ENCODE measurements around the gene PITPNC1. TPM values are rescaled to one million over a fixed set of nuclear protein-coding genes. Genes with fewer than 3 reads are reported as not detected.

PITPNC1 gene
- polyA plus RNA-seq, 1 of the 3 experiments (the other 2 are of a cell fraction) = 18.4 TPM

GRCh38 chr17:67687511-67687910 lies 310.4 kb downstream of the PITPNC1 start:
- CTCF ChIA-PET = interaction anchor here (0.6 to 16.1 kb wide), 10 partner anchors 12 to 349 kb away, joined by 3 to 241 read pairs (median 6); partner anchors contain the start of genes PITPNC1 and PSMD12

More at GRCh38 chr17:67687511-67687910, 310.4 kb downstream of the PITPNC1 start:
- Histone ChIP-seq H3K79me2 (ENCODE audit: insufficient read depth) (no peaks in the 10 kb centered on the region), H3K4me1 (ENCODE audit: control insufficient read depth in 1 of 2, insufficient read depth in 2 of 2, low read depth in 1 of 2, low read length in 1 of 2) (no peaks in the 10 kb centered on the region), H3K9me2 (no peaks in the 10 kb centered on the region), H3F3A (replicated peaks; ENCODE audit: insufficient read depth) (peaks cover 3% of the 10 kb centered on the region), H3K36me3 (replicated peaks in 1 of 2; ENCODE audit: control insufficient read depth in 1 of 2, insufficient read depth in 2 of 2, low read length in 1 of 2) (peaks cover 0 to 9% of the 10 kb centered on the region in 2 experiments), H4K20me1 (ENCODE audit: insufficient read depth) (no peaks in the 10 kb centered on the region), H3K4me2 (no peak overlapping the region), H3K27ac (ENCODE audit: low read depth in 2 of 2, low read length in 1 of 2) (no peak overlapping the region), H3K4me3 (ENCODE audit: low read depth in 2 of 2, low read length in 1 of 2) (no peak overlapping the region), H2AFZ (ENCODE audit: low read depth) (no peak overlapping the region), H3K27me3 (ENCODE audit: insufficient read depth) (no peaks in the 10 kb centered on the region), H3K9me3 (no peaks in the 10 kb centered on the region), H3K9ac (no peak overlapping the region)
- POLR2A ChIA-PET = interaction anchor here (1.5 kb wide), 1 partner anchor 309 kb away, joined by 4 read pairs; no protein-coding TSS in a partner anchor
- TF ChIP-seq, protein P1, sequence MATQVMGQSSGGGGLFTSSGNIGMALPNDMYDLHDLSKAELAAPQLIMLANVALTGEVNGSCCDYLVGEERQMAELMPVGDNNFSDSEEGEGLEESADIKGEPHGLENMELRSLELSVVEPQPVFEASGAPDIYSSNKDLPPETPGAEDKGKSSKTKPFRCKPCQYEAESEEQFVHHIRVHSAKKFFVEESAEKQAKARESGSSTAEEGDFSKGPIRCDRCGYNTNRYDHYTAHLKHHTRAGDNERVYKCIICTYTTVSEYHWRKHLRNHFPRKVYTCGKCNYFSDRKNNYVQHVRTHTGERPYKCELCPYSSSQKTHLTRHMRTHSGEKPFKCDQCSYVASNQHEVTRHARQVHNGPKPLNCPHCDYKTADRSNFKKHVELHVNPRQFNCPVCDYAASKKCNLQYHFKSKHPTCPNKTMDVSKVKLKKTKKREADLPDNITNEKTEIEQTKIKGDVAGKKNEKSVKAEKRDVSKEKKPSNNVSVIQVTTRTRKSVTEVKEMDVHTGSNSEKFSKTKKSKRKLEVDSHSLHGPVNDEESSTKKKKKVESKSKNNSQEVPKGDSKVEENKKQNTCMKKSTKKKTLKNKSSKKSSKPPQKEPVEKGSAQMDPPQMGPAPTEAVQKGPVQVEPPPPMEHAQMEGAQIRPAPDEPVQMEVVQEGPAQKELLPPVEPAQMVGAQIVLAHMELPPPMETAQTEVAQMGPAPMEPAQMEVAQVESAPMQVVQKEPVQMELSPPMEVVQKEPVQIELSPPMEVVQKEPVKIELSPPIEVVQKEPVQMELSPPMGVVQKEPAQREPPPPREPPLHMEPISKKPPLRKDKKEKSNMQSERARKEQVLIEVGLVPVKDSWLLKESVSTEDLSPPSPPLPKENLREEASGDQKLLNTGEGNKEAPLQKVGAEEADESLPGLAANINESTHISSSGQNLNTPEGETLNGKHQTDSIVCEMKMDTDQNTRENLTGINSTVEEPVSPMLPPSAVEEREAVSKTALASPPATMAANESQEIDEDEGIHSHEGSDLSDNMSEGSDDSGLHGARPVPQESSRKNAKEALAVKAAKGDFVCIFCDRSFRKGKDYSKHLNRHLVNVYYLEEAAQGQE (IDR thresholded peaks at IDR 0.05; ENCODE audit: low read depth, low read length) = no peak
- TF ChIP-seq RXRA (IDR thresholded peaks at IDR 0.05; ENCODE audit: borderline replicate concordance, low read depth) = no peak
- no peak for TF ChIP-seq NRF1 (IDR thresholded peaks at IDR 0.05; ENCODE audit: low read depth, low read length)
- no peak for TF ChIP-seq MXI1 (IDR thresholded peaks at IDR 0.05; ENCODE audit: low read depth, low read length)
- TF ChIP-seq TAF1 (IDR thresholded peaks at IDR 0.05; ENCODE audit: borderline replicate concordance, low read depth, low read length) = no peak
- TF ChIP-seq FOSL2 (IDR thresholded peaks at IDR 0.05; ENCODE audit: borderline replicate concordance, low read depth) = no peak
- TF ChIP-seq EZH2phosphoT487 (IDR thresholded peaks at IDR 0.05; ENCODE audit: borderline replicate concordance, low read depth) = no peak
- TF ChIP-seq, protein P2, sequence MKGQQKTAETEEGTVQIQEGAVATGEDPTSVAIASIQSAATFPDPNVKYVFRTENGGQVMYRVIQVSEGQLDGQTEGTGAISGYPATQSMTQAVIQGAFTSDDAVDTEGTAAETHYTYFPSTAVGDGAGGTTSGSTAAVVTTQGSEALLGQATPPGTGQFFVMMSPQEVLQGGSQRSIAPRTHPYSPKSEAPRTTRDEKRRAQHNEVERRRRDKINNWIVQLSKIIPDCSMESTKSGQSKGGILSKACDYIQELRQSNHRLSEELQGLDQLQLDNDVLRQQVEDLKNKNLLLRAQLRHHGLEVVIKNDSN (IDR thresholded peaks at IDR 0.05; ENCODE audit: borderline replicate concordance, low read depth) = no peak
- TF ChIP-seq NFIC (IDR thresholded peaks at IDR 0.05; ENCODE audit: borderline replicate concordance) = no peak
- TF ChIP-seq CHD2 (IDR thresholded peaks at IDR 0.05; ENCODE audit: low read length, partially characterized antibody) = no peak
- TF ChIP-seq TEAD4 (IDR thresholded peaks at IDR 0.05; ENCODE audit: borderline replicate concordance, insufficient read depth) = no peak
- TF ChIP-seq YY1 (IDR thresholded peaks at IDR 0.05; ENCODE audit: low read depth) = no peak
- no peak for TF ChIP-seq USF2 (IDR thresholded peaks at IDR 0.05; ENCODE audit: borderline replicate concordance, low read depth, low read length)
- TF ChIP-seq, protein P3, sequence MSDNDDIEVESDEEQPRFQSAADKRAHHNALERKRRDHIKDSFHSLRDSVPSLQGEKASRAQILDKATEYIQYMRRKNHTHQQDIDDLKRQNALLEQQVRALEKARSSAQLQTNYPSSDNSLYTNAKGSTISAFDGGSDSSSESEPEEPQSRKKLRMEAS (IDR thresholded peaks at IDR 0.05; ENCODE audit: low read depth) = no peak
- no peak for TF ChIP-seq RAD21 (IDR thresholded peaks at IDR 0.05; ENCODE audit: low read length)
- no peak for DNase-seq
- WGBS (ENCODE audit: low lambda C conversion rate) = 81% methylated on average over 2 of the region's 2 CpGs
